ENCODE results near the gene COL12A1.

- no peak for TF ChIP-seq ZNF3 (CRISPR knock-in tag; IDR thresholded peaks at IDR 0.05)
- no peak for TF ChIP-seq GTF2A2 (tag; IDR thresholded peaks at IDR 0.05)
- TF ChIP-seq LEF1 (IDR thresholded peaks at IDR 0.05), result no peak
- TF ChIP-seq CTCF (IDR thresholded peaks at IDR 0.05 in 2 of 3, conservative IDR thresholded peaks at IDR 0.05 in 1 of 3; ENCODE audit: insufficient read depth in 2 of 3, low read depth in 1 of 3, low read length in 3 of 3), result no peak
- no peak for TF ChIP-seq NUFIP1 (IDR thresholded peaks at IDR 0.05; ENCODE audit: partially characterized antibody)
Measured at GRCh38 chr6:75201021-75201420, 4.8 kb downstream of the COL12A1 start.

All from K562 (cell line).